22Rv1 (cell line): ENCODE measurements around the gene PTPRG.

Experiments
- H3K27ac ChIP-seq: fragments of 450-650 bp; 2 replicates; pipeline ENCODE4 v1.5.1; 2017
- ZFX ChIP-seq: fragments of 450-650 bp; IDR thresholded peaks from 2 replicates; pipeline ENCODE4 v1.6.1; 2017; ENCODE audit warnings: antibody characterized with exemption, borderline replicate concordance
- TF ChIP-seq, protein P1 (sequence below): fragments of 450-650 bp; IDR thresholded peaks from 2 replicates; pipeline ENCODE4 v1.5.1; 2017; ENCODE audit warnings: mild to moderate bottlenecking

Gene PTPRG

DNA sequence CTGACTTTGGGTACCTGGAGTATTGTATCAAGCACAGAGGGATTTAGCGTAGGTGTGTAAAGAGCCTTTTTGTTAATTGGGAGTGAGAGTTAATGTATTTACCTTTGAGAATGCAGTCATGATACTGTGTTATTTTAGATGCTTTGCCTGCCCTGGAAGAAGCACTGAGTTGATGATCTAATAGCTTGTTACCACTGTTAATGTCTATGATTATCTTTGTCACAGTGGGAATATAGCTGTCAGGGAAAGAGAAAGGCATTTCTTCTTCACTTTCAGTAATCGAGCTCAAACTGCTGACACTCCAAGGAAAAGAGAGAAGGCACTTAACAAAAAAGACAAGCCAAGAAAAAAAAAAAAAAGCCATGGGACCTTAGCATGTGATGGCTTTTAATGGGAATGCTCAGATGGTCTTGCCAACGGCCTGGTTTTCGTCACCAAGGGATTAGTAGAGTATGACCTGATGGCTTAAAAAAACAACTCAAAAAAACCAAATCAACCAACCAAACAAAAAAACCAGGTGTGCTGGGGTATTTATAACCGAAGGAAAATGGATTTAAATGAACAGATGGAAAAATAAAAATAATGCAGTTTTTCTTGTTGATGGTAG, 387.4 kb downstream of the PTPRG start:
- H3K27ac ChIP-seq, result no peak overlapping the region
- TF ChIP-seq, protein P1, sequence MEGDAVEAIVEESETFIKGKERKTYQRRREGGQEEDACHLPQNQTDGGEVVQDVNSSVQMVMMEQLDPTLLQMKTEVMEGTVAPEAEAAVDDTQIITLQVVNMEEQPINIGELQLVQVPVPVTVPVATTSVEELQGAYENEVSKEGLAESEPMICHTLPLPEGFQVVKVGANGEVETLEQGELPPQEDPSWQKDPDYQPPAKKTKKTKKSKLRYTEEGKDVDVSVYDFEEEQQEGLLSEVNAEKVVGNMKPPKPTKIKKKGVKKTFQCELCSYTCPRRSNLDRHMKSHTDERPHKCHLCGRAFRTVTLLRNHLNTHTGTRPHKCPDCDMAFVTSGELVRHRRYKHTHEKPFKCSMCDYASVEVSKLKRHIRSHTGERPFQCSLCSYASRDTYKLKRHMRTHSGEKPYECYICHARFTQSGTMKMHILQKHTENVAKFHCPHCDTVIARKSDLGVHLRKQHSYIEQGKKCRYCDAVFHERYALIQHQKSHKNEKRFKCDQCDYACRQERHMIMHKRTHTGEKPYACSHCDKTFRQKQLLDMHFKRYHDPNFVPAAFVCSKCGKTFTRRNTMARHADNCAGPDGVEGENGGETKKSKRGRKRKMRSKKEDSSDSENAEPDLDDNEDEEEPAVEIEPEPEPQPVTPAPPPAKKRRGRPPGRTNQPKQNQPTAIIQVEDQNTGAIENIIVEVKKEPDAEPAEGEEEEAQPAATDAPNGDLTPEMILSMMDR, result no peak
- no peak for TF ChIP-seq ZFX

DNA sequence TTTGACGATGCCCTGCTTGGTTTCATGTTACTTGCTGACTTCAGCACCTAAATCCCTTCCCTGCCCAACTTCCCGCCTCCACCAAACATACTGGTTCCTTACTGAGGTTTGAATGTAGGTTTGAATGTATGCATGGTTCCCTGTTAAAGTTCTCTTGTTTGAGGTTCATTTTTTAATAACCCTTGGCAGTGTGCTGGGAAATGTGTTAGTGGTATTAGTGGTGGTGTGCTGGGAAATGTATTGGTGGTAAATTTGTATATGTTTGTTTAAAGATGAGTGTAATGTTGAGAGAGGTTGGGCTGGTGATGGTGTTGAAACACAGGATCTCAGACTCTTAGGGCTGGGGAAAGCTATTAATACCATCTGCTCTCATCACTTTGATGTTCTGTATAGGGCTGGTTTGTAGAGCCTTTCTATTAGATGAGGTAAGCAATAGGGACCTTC, 392.7 kb downstream of the PTPRG start:
- no peak for TF ChIP-seq ZFX
- TF ChIP-seq, protein P1, result no peak
- H3K27ac ChIP-seq, result no peak overlapping the region

DNA sequence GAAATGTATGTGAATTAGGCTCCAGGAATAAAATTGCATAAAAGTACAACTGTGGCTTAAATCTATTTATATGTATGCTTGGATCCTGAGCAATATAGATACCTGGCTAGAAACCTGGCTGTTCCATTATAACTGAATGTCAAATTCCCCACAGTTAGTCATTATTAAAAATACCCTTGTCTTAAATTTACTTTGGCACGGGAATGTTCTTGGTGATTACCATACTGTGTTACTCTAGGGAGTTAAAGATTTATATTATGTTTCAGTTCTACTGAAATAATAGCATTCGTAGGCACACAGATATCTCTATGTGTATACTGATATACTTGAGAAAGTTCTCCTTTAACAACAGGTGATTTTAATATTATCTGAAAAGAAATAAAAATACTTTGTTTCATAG, 394.1 kb downstream of the PTPRG start:
- no peak overlapping the region for H3K27ac ChIP-seq
- TF ChIP-seq, protein P1, result no peak
- TF ChIP-seq ZFX, result no peak

DNA sequence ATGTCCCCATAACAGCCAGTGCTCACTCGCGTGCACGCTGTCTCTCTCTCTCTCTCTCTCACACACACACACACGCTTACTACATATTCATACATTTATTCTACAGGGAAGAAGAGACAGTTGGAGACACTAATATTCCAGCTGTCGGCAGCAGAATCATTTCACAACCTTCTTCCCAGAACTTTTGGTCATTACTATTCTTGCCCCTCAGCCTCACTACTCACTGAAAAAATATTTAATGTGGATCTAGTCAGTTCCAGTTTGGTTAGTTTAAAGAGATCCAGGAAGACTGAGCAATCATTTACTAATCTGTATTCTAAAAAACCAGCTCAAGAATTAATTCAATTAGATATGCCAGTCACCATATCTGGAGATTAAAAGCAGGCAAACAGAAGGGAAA, 394.9 kb downstream of the PTPRG start:
- H3K27ac ChIP-seq, result no peak overlapping the region
- TF ChIP-seq, protein P1, result no peak
- no peak for TF ChIP-seq ZFX

DNA sequence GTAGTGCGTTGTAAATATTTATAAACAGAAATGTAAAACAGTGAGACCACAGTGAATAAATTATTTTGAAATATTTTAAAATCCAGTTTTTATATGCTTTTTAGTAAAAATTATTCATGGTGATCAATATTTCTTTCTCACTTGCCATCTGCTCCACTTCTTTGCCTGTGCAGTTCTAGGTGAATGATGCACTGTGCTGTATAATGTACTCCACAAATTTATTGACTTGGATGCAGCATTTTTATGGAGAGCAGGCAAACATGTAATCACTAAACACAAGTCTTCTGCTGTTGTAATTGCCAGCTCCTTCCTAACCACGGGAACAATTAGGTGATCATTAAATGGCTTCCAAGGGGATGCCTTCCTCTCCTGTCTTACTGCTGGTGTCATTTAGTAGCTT, 395.9 kb downstream of the PTPRG start:
- TF ChIP-seq, protein P1, result no peak
- no peak for TF ChIP-seq ZFX
- H3K27ac ChIP-seq, result no peak overlapping the region

DNA sequence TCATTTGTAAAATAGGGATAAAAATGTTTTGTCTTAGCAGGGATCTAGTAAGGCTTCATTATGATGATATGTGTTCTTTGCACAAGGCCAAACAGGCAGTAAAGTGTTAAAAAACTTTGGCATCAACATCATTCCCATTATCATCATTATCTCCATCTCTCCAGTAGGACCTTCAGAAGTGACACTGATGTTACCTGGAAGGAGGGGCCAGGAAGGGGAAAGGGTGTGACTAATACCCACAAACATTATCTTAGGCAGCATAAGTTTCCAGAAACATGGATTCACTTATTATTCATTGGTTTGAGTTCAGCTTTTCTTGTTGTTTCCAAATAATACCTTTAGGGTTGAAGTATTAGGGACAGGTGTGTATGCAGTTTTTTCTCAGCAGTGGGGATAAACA, 399.6 kb downstream of the PTPRG start:
- no peak overlapping the region for H3K27ac ChIP-seq
- TF ChIP-seq, protein P1, result no peak

DNA sequence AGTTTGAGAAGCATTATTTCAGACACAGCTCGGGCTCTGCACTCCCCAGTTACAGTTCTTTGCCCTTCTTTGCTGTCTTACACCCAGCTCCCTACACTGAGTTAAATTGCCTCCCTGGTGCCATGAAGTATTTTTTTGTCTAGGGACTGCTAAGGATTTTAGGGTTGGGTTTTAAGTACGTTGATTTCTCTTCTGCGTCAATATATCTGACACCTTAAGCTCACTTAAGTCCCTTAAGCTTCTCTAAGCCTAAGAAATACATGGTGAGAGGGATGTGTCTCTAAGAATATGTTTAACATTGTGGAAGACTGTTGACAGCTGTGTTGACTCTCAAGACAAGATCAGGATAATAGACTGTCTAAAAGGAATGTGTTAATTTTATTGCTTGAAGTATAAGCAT, 400.5 kb downstream of the PTPRG start:
- TF ChIP-seq, protein P1, result no peak
- TF ChIP-seq ZFX, result no peak

More for the DNA sequence above, 400.5 kb downstream of the PTPRG start:
- H3K27ac ChIP-seq, result no peak overlapping the region
